Activated CD4-positive, CD25-positive, alpha-beta regulatory T cell treated with anti-CD3 and anti-CD28 coated beads, Interleukin-2, amount 50 U/mL, for 24 hours (primary cell): ENCODE measurements around the gene ATP6V1G3.
"Not testable (repeated sequence)": the region's sequence is repeated elsewhere in the genome, so short reads cannot be mapped to it uniquely, and the experiment has no call there.

Experiments
- ATAC-seq, 2 donors: fragments of 150-1000 bp; cut with Tn5 transposase; one replicate each; pipeline ENCODE4 v1.10.0; 2021; ENCODE audit warnings: mild to moderate bottlenecking in 1 of 2, moderate library complexity in 1 of 2

ATP6V1G3 gene

DNA sequence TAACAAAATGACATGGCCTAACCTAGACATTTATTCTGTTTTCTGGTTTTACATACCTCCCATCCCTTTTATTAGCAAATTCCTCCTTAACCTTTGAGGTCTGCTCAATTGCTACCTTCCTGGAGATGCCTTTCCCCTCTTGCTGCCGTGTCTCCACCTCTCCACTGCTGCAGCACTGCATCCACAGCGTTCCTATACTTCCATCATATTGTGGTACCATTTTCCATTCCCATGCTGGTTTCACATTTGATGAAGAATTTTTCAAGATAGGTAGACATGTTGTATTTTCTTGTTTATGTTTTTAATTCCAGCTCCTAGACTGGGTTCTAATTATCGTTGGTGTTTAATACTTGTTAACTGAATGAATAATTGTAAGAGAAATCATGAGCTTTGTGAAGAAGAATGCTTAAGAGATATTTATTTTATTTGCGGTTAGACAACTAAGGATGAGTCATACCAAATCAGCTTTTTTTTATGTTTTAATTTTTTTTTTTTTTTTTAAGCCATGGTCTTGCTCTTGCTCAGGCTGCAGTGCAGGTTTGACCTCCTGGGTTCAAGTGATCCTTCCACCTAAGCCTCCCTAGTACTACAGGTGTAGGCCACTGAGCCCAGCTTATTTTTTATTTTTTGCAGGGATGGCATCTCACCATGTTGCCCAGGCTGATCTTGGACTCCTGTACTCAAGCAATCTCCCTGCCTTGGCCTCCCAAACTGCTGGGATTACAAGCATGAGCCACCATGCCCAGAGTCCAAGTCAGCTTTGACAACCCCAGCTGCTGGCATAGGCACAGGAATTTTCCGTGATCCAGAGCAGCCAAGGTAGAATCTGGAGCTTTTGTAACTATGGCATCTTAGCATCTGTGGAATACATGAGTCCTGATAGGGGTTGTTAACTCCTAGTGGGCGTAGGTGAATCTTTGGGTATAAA lies 44.0 kb downstream of the ATP6V1G3 start:
- ATAC-seq = peak in 1 of 2 donors; percentile 30

GRCh38 chr1:198495631-198496030 lies 44.8 kb downstream of the ATP6V1G3 start:
- no peak for ATAC-seq

DNA sequence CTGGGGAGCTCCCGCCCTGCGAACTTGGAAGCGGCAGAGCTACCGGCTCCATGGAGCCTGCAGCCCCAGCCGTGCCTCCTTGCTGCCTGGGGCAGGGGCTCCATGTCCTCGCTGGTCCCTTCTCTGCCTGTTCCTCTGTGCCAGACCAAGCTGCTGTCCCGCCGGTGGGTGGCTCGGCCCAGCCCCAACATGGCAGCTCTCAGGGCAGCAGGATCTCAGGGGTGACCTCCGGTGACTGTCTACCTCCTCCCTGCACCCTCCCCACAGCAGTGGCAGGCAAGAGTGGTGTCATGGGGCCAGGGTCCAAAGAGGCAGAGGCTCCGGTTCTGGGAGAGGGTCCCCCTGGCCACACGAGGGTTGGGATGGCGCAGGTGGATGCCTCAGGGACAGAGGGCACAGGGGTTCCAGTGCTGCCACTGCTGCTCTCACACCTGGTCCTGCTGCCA lies 45.8 kb downstream of the ATP6V1G3 start:
- no peak for ATAC-seq

GRCh38 chr1:198494139-198494538 lies 46.3 kb downstream of the ATP6V1G3 start:
- ATAC-seq = no peak

DNA sequence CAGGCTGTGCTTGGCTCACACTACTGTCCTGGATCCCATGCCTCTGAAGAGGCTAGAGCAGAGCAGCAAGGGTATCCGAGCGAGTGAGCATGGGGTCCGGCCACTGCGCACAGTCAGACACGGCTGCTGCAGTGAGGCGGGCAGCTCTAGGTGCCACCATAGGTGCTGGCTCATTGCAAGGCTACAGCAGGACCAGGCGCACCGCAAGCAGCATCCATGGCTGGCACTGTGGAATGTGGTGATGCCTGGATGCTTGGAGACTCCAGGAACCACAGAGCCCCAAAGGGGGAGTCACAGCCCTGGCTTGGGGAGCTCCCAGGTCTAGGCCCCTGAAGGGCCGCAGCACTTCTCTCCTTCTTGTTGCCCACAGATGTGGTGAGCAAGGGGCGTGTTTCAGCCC lies 47.2 kb downstream of the ATP6V1G3 start:
- no peak for ATAC-seq

DNA sequence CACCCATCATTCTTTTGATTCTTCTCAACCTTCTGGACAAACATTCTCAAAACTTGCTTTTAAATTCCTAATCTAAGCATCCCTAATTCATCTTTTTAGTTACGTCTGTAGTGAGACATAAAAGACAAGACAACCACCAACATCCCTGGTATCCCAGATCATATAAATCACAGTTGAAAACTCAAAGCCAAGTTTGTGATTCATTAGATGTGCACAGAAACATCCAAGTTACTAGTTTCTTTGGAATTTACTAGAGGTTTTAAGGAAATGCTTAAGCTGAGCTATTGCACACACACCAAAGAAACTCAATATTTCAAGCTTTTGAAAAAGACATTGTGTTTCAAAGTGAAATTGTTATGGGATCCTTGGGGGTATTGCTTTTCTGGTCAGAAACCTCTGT lies 47.6 kb downstream of the ATP6V1G3 start:
- no peak for ATAC-seq

DNA sequence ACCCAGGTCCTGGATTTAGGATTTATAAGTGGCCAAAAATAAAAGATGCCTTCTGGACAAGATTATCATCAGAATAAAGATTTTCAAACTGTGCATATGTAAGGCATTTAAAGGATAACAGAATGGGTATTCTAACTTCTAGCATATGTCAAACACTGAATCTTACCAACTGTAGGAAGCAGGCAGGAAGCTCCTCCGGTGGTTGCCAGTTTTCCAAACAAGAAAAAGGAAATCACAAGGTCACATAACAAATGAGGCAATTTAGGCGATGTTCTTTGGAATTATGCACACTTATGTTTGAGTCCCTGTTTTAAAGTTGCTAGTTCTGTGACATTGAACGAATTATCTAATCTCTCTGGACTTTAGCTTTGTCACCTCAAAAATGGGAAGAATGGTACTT lies 48.9 kb downstream of the ATP6V1G3 start:
- ATAC-seq = no peak

DNA sequence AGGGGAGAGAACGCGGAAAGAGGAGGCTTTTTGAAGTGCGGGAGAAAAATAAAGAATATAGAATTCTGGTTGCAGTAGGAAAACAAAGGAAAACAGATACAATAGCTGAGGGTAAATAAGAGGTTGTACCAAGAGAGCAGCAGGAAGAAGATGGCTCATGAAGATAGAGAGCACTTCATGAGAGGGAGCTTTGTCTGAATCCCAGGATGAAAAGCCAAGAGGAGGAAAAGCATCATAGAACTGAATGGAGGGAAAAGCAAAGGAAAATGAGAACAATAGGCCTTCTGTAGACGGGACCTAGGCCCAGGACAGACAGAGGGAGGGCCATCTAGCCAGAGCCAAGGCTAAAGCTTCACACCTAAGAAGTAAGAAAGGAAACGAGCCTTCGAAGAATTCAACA lies 49.5 kb downstream of the ATP6V1G3 start:
- ATAC-seq = no peak

- no peak for ATAC-seq
Measured at GRCh38 chr1:198490224-198490623, 50.3 kb downstream of the ATP6V1G3 start.

DNA sequence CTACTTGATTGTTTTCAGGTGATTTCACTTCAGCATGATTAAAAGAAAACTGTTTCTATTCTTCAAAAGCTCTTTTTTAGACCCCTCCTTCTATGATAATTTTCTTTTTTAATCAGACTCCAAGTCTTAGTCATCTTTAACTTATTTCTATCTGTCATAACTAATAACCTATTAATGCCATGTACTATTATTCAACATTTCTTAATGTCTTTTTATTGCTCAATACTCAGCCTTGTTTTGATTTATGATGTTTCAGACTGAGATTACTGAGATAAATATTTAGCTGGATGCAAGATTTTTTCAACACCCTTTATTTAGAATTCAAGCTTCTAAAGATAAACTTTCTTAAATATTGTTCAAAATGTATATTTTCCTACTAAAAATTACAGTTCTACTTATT lies 53.6 kb downstream of the ATP6V1G3 start:
- no peak for ATAC-seq

- ATAC-seq = no peak
Measured at GRCh38 chr1:198483645-198484044, 56.8 kb downstream of the ATP6V1G3 start.

DNA sequence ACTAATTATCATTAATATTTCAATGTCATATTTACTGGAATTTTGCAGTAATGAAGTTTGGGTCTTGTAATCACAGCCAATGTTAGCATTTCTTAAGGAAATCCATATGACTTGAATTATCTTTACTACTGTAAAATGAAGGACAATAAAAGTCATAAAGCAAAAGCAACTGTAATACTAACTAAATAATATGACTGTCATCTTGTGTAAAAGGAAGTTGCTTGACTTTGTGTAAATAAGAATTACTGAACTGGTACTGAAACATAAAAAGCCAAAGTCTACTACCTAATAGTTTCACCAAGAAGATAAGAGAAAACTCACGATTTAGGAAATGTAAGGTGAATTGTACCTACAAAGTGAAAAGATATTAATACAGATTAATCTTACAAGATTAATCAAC lies 57.5 kb downstream of the ATP6V1G3 start:
- ATAC-seq = no peak

DNA sequence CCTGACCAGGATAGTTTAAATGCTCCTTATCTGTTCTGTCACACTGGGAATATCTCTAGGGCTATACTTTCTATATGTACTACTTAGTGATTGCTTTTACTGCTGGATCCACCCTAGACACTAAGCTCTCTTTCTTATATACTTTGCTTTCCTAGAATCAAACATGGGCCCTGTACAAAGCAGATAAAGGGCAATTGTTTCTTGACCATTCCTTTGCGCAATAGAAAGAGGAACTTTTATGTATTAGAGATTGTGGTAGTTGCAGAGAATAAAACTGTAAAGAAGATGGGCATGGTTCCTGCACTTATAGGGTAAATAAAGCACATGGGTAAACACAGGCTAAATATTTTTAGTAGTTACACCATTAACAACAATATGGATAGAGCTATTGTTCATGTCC lies 58.8 kb downstream of the ATP6V1G3 start:
- ATAC-seq = no peak

DNA sequence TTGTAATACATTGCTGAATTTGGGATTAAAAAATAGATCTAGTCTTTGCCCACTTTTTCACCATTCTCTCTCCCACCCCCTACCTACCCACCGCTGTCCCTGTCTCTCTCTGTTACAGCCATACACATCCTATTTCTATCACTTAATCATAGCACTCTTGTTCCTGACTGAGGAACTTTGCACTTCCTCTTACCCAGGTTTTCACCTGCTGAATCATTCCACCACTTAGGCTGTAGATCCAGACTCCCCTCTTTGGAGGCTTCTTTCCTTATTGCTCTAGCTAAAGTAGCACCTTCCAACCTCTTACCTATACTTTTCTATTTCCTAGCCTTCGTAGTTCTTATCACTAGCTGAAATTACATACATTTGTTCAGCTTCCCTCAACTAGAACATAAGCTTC lies 59.6 kb downstream of the ATP6V1G3 start:
- no peak for ATAC-seq

GRCh38 chr1:198477354-198477753 lies 63.1 kb downstream of the ATP6V1G3 start:
- ATAC-seq = not testable (repeated sequence)
